ENCODE measurements around the gene POLR2H.

POLR2H gene

GRCh38 chr3:184371570-184372018 is 10.1 kb downstream of the POLR2H start:
- DNase-seq (ENCODE audit: low spot score) = peak; percentile 74

- no peak for DNase-seq (ENCODE audit: low spot score)
Observed at GRCh38 chr3:184372296-184372821, 10.8 kb downstream of the POLR2H start.

GRCh38 chr3:184372911-184373310 is 11.4 kb downstream of the POLR2H start:
- DNase-seq (ENCODE audit: low spot score) = no peak

- no peak for DNase-seq (ENCODE audit: low spot score)
Observed at GRCh38 chr3:184373422-184373821, 11.9 kb downstream of the POLR2H start.

- DNase-seq (ENCODE audit: low spot score) = no peak
Observed at GRCh38 chr3:184375747-184376461, 14.4 kb downstream of the POLR2H start.

GRCh38 chr3:184377374-184377773 is 15.9 kb downstream of the POLR2H start:
- DNase-seq (ENCODE audit: low spot score) = no peak

- no peak for DNase-seq (ENCODE audit: low spot score)
Observed at GRCh38 chr3:184377882-184378445, 16.5 kb downstream of the POLR2H start, which contains the start of gene THPO. TSS of gene THPO (minus strand) at chr3:184378207. CDS start at chr3:184376259, 1,948 bp downstream.

- no peak for DNase-seq (ENCODE audit: low spot score)
Observed at GRCh38 chr3:184378651-184379357, 17.3 kb downstream of the POLR2H start.

GRCh38 chr3:184379358-184380184 is 18.1 kb downstream of the POLR2H start, which contains the start of gene CHRD:
TSS of gene CHRD (plus strand) at chr3:184380054. CDS start at chr3:184380319, 265 bp downstream.
- no peak for DNase-seq (ENCODE audit: low spot score)

- peak; percentile 31 for DNase-seq (ENCODE audit: low spot score)
Observed at GRCh38 chr3:184380185-184380626, 18.7 kb downstream of the POLR2H start.

GRCh38 chr3:184380627-184381260 is 19.2 kb downstream of the POLR2H start:
- DNase-seq (ENCODE audit: low spot score) = no peak

GRCh38 chr3:184381261-184382224 is 20.0 kb downstream of the POLR2H start:
- no peak for DNase-seq (ENCODE audit: low spot score)

GRCh38 chr3:184382326-184383032 is 21.0 kb downstream of the POLR2H start:
- DNase-seq (ENCODE audit: low spot score) = no peak

GRCh38 chr3:184383033-184383740 is 21.7 kb downstream of the POLR2H start:
- no peak for DNase-seq (ENCODE audit: low spot score)

GRCh38 chr3:184384342-184384741 is 22.8 kb downstream of the POLR2H start:
- no peak for DNase-seq (ENCODE audit: low spot score)

- no peak for DNase-seq (ENCODE audit: low spot score)
Observed at GRCh38 chr3:184384856-184385422, 23.4 kb downstream of the POLR2H start.

- no peak for DNase-seq (ENCODE audit: low spot score)
Observed at GRCh38 chr3:184386047-184386806, 24.7 kb downstream of the POLR2H start.
